Astrocyte (in vitro differentiated cells and primary cell): Measurements from ENCODE around the gene CD48. TPM values are rescaled to one million over a fixed set of nuclear protein-coding genes. Genes with fewer than 3 reads are reported as not detected.

Experiments
- DNase-seq: peaks from one replicate; pipeline ENCODE4 v3.0.0-alpha.2; 2010; ENCODE audit warnings: low read depth
- FAIRE-seq: peaks from 2 replicates; lab custom pipeline; 2011; peaks lifted over from hg19 to GRCh38; lab: Jason Lieb, UNC
- H2AFZ ChIP-seq: 2 replicates; pipeline ENCODE4 v1.6.0; 2012; ENCODE audit warnings: low read depth, low read length, inconsistent platforms
- H3K27ac ChIP-seq: 2 replicates; pipeline ENCODE4 v1.5.1; 2011; ENCODE audit warnings: low read depth, low read length, inconsistent platforms
- H3K27me3 ChIP-seq: 2 replicates; pipeline ENCODE4 v1.6.0; 2011; ENCODE audit warnings: low read length, inconsistent platforms; ENCODE audit not compliant: insufficient read depth
- H3K36me3 ChIP-seq: 2 replicates; pipeline ENCODE4 v1.5.1; 2011; ENCODE audit warnings: low read length, inconsistent platforms; ENCODE audit not compliant: insufficient read depth
- H3K4me1 ChIP-seq: 2 replicates; pipeline ENCODE4 v1.5.1; 2011; ENCODE audit warnings: low read length, inconsistent platforms; ENCODE audit not compliant: insufficient read depth
- H3K4me2 ChIP-seq: 2 replicates; pipeline ENCODE4 v1.6.0; 2012; ENCODE audit warnings: low read length, inconsistent platforms
- H3K4me3 ChIP-seq: 2 replicates; pipeline ENCODE4 v1.5.1; 2011; ENCODE audit warnings: low read depth, mild to moderate bottlenecking, low read length, inconsistent platforms; ENCODE audit not compliant: insufficient read depth
- H3K79me2 ChIP-seq: 2 replicates; pipeline ENCODE4 v1.6.0; 2012; ENCODE audit warnings: mild to moderate bottlenecking, low read length, inconsistent platforms; ENCODE audit not compliant: insufficient read depth
- H3K9ac ChIP-seq: 2 replicates; pipeline ENCODE4 v1.6.0; 2012; ENCODE audit warnings: mild to moderate bottlenecking, low read length, inconsistent platforms
- H3K9me3 ChIP-seq: 2 replicates; pipeline ENCODE4 v1.5.1; 2012; ENCODE audit warnings: low read depth, mild to moderate bottlenecking, low read length, inconsistent platforms; ENCODE audit not compliant: insufficient read depth
- H4K20me1 ChIP-seq: 2 replicates; pipeline ENCODE4 v1.6.0; 2012; ENCODE audit warnings: low read length, inconsistent platforms; ENCODE audit not compliant: insufficient read depth
- H3K27ac Mint-ChIP-seq: one replicate; pipeline ENCODE4 v1.8.0; 2021; ENCODE audit warnings: mild to moderate bottlenecking, mixed read lengths; ENCODE audit not compliant: unreplicated experiment
- H3K27me3 Mint-ChIP-seq: one replicate; pipeline ENCODE4 v1.8.0; 2021; ENCODE audit warnings: low read depth, mixed read lengths; ENCODE audit not compliant: unreplicated experiment
- H3K36me3 Mint-ChIP-seq: one replicate; pipeline ENCODE4 v1.8.0; 2021; ENCODE audit warnings: low read depth, mixed read lengths; ENCODE audit not compliant: unreplicated experiment
- H3K4me1 Mint-ChIP-seq: one replicate; pipeline ENCODE4 v1.8.0; 2021; ENCODE audit warnings: low read depth, mixed read lengths; ENCODE audit not compliant: unreplicated experiment
- H3K4me3 Mint-ChIP-seq: one replicate; pipeline ENCODE4 v1.8.0; 2021; ENCODE audit warnings: mild to moderate bottlenecking, moderate library complexity, mixed read lengths; ENCODE audit not compliant: unreplicated experiment
- H3K9me3 Mint-ChIP-seq: one replicate; pipeline ENCODE4 v1.8.0; 2021; ENCODE audit warnings: mild to moderate bottlenecking, mixed read lengths; ENCODE audit not compliant: unreplicated experiment
- EZH2 ChIP-seq: IDR thresholded peaks from 2 replicates; pipeline ENCODE4 v1.6.1; 2012; ENCODE audit warnings: mild to moderate bottlenecking, low read length, inconsistent platforms; ENCODE audit not compliant: insufficient read depth
- total RNA-seq: library from RNA; stranded (reverse); gene quantifications from 2 replicates; pipeline ENCODE4 v1.2.1, GENCODE V29; 2021
- TF ChIP-seq, protein P1 (sequence below): IDR thresholded peaks from 2 replicates; pipeline ENCODE4 v1.5.1; 2011; ENCODE audit warnings: low read depth, mild to moderate bottlenecking, inconsistent platforms, low read length, moderate library complexity; ENCODE audit not compliant: insufficient read depth

Gene CD48
- total RNA-seq, 1 donor from 2014 or later, result not detected

DNA sequence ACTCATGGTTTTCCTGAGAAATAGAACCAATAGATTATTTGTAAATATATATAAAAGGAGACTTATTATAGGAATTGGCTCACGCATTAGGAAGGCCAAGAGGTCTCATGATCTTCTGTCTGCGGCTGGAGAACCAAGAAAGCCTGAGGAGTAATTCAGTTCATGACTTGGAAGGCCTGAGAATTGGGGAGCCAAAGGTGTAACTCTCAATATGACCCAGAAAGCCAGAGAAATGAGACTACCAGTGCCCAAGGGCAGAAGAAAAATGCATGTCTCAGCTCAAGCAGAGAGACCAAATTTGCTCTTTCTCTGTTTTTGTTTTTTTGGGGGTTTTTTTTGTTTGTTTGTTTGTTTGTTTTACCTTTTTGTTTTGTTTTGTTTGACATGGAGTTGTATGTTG lies 46.9 kb upstream of the CD48 start:
- no peak for FAIRE-seq

DNA sequence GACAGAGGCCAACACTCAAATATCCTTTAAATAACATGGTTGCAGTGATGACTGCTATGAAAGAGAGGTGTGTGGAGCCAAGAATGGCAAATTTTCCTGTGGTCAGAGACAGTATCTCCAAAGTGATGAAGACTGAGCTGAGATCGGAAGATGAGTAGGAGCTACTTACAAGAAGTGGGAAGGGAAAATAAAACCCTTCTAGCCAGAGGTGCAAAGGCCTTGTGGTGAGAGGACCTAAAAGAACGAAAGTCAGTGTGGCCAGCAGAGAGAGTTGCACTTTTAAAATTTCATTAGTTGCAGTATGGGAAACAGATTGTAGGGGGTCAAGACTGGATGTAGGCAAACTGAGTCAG lies 45.2 kb upstream of the CD48 start:
- H3K36me3 Mint-ChIP-seq, result no peaks in the 10 kb centered on the region
- H3K4me3 Mint-ChIP-seq, result no peak overlapping the region
- Histone ChIP-seq H3K4me3 (no peak overlapping the region), H4K20me1 (no peaks in the 10 kb centered on the region), H3K4me2 (no peak overlapping the region), H3K27me3 (no peaks in the 10 kb centered on the region), H3K9ac (no peak overlapping the region), H3K27ac (no peak overlapping the region), H3K9me3 (no peaks in the 10 kb centered on the region), H3K79me2 (no peaks in the 10 kb centered on the region), H2AFZ (no peak overlapping the region), H3K4me1 (no peaks in the 10 kb centered on the region), H3K36me3 (no peaks in the 10 kb centered on the region)
- FAIRE-seq (no peak), DNase-seq (no peak)
- peaks cover 3% of the 10 kb centered on the region for H3K4me1 Mint-ChIP-seq
- TF ChIP-seq, protein P1, sequence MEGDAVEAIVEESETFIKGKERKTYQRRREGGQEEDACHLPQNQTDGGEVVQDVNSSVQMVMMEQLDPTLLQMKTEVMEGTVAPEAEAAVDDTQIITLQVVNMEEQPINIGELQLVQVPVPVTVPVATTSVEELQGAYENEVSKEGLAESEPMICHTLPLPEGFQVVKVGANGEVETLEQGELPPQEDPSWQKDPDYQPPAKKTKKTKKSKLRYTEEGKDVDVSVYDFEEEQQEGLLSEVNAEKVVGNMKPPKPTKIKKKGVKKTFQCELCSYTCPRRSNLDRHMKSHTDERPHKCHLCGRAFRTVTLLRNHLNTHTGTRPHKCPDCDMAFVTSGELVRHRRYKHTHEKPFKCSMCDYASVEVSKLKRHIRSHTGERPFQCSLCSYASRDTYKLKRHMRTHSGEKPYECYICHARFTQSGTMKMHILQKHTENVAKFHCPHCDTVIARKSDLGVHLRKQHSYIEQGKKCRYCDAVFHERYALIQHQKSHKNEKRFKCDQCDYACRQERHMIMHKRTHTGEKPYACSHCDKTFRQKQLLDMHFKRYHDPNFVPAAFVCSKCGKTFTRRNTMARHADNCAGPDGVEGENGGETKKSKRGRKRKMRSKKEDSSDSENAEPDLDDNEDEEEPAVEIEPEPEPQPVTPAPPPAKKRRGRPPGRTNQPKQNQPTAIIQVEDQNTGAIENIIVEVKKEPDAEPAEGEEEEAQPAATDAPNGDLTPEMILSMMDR, result no peak
- no peak for TF ChIP-seq EZH2
- peaks cover 5% of the 10 kb centered on the region for H3K9me3 Mint-ChIP-seq
- peaks cover 5% of the 10 kb centered on the region for H3K27me3 Mint-ChIP-seq
- H3K27ac Mint-ChIP-seq, result no peak overlapping the region

More for the DNA sequence above, 46.9 kb upstream of the CD48 start:
- H3K9me3 ChIP-seq, result no peaks in the 10 kb centered on the region
- no peak overlapping the region for H3K27ac ChIP-seq
- peaks cover 2% of the 10 kb centered on the region for H3K27me3 Mint-ChIP-seq
- H3K27me3 ChIP-seq, result no peaks in the 10 kb centered on the region
- no peak for DNase-seq
- H3K4me3 Mint-ChIP-seq, result no peak overlapping the region
- H3K36me3 Mint-ChIP-seq, result no peaks in the 10 kb centered on the region
- no peak overlapping the region for H3K4me3 ChIP-seq
- H3K36me3 ChIP-seq, result no peaks in the 10 kb centered on the region
- no peak overlapping the region for H3K27ac Mint-ChIP-seq
- no peaks in the 10 kb centered on the region for H3K79me2 ChIP-seq
- H2AFZ ChIP-seq, result no peak overlapping the region
- H3K4me1 ChIP-seq, result no peaks in the 10 kb centered on the region
- peaks cover 5% of the 10 kb centered on the region for H3K9me3 Mint-ChIP-seq
- H3K4me2 ChIP-seq, result no peak overlapping the region
- no peaks in the 10 kb centered on the region for H3K4me1 Mint-ChIP-seq
- no peaks in the 10 kb centered on the region for H4K20me1 ChIP-seq
- H3K9ac ChIP-seq, result no peak overlapping the region
- TF ChIP-seq EZH2, result no peak
- TF ChIP-seq, protein P1, result no peak

DNA sequence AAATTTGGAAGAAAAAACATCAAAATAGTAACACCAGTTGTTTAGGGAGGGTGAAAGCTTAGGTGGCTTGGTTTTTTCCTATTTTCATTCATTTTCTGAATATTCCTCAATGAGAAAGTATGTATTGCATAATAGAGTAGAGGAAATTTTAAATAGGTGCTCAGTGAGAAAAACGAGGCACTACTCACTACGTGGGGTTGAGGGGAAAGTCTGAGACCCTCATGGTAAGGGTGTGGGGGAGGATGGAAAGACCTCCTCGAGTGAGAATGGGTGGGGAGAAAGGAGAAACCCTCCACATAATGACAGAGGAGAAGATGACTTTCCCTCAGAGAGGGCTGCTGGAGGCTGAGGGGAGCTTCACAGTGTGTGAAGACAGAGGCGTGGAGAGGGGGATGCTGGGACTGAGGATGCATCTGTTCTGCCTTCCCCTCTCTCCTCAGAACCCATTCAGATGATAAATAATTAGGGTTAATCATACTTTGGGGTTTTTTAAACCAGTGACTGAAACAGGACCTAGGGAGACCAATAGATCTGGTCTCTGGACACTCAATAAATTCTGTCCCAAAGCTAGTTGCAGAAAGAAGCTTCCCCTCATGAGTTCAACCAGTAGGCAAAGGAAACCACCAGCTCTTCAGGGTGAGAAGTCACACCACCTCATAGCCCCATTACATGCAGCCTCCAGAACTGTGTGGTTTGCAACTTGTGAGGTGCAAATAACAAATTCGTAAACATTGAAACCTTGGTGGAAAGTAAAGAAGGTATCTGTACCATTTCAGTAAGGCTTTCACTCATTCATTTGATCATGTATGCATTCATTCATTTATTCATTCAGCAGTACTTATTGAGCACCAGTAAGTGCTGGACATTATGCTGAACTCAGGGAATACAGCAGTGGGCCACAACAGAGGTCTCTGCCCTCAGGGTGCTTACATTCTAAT lies 44.6 kb upstream of the CD48 start:
- Histone ChIP-seq H3K36me3 (no peaks in the 10 kb centered on the region), H3K4me2 (no peak overlapping the region), H3K4me1 (no peaks in the 10 kb centered on the region), H3K9ac (no peak overlapping the region), H3K9me3 (no peaks in the 10 kb centered on the region), H3K79me2 (no peaks in the 10 kb centered on the region), H3K4me3 (no peak overlapping the region), H2AFZ (no peak overlapping the region), H3K27me3 (no peaks in the 10 kb centered on the region), H4K20me1 (no peaks in the 10 kb centered on the region), H3K27ac (no peak overlapping the region)
- no peak overlapping the region for H3K27ac Mint-ChIP-seq
- H3K36me3 Mint-ChIP-seq, result no peaks in the 10 kb centered on the region
- TF ChIP-seq EZH2, result no peak
- TF ChIP-seq, protein P1, result no peak
- H3K4me1 Mint-ChIP-seq, result peaks cover 3% of the 10 kb centered on the region
- peaks cover 8% of the 10 kb centered on the region for H3K27me3 Mint-ChIP-seq
- H3K4me3 Mint-ChIP-seq, result no peak overlapping the region
- peaks cover 5% of the 10 kb centered on the region for H3K9me3 Mint-ChIP-seq
- FAIRE-seq (no peak), DNase-seq (no peak)
